Measurements from ENCODE around the gene PSMB10.
"Not testable (repeated sequence)": the region's sequence is repeated elsewhere in the genome, so short reads cannot be mapped to it uniquely, and the experiment has no call there.

Gene PSMB10

DNA sequence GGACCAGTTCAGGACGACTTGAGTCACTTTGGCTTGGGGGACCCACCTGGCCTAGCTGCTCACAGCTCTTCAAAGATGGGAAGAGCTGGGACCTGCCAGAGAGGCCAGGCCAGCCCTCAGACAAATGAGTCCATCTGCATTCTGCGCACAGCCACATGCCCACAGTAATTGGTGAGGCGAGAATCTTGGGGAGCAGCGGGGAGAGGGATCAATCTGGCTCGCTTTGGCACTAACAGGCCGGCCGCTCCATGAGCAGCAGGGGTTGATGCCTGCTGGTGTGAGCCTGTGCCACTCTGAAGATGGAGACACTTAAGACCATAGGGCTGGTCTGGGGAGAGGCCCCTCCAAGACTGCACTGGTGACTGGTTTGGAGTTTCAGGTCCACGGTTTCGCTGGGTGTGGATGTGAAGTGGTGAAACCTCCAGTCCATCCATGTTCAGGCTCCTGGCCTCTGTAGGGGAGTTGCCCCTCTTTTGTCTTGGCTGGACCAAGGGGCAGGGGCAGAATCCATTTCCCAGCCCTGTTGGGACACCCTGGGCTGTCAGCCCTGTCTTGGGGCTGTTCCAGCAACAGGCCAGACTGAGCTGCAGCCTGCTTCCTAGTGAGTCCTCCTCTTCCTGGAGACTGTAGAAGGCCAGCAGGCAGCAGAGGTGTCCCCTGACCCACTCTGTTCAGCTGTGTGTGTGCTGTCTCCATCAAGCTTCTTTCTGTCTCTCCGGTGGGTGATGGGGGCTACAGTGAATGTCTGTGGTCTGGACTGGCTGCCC, 12.3 kb downstream of the PSMB10 start:
- no peak for DNase-seq

DNA sequence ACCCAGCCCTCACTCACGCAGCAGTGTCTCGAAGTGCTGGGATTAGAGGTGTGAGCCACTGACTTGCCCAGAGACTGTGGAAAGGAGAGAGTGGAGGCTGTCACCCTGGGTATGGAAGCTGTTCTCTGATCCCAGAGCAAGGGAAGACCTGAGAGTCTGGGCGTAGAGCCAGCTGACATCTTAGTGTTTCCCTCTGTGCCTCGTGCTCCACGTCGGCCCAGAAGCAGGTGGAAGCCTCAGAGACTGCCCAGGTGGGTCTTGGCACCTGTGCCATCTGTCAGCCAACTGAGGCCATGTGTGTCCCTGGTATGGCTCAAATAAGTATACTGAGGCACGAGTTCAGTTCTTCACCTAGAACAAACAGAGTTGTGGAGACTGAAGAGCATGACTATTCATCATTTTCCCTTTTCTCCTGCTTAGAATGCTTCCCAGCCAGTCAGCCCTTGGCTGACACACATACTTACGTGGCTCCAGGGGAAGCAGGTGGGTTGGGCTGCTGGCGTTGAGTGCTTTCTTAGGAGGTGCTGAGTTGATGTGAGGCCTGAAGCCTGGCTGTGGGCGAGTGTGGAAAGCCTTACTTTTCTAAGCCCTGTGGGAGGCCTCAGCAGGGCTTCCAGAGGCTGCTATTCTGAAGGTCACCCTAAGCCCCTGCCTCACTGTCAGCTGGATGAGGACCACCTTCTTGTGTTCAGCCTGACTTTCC, 13.1 kb downstream of the PSMB10 start:
- no peak for DNase-seq

DNA sequence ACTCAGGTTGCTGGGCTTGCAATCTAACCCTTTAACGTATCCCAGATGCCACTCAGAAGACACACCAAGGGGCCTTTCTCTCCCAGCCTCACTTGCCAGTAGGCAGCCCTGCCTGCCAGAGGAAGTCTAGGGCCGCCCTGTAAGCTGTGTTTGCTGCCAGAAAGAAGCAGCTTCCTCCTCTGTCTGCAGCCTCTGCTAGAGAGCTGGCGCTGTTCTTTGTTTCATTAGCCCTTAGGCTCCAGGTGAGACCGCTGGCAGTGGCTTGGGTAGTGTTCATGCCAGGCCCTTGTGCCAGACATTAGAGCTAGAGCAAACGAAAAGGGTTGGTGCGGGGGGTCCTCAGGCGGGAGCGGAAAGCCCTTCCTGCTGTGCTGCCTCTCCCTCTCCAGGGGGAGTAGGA, 13.9 kb downstream of the PSMB10 start:
- no peak for DNase-seq

DNA sequence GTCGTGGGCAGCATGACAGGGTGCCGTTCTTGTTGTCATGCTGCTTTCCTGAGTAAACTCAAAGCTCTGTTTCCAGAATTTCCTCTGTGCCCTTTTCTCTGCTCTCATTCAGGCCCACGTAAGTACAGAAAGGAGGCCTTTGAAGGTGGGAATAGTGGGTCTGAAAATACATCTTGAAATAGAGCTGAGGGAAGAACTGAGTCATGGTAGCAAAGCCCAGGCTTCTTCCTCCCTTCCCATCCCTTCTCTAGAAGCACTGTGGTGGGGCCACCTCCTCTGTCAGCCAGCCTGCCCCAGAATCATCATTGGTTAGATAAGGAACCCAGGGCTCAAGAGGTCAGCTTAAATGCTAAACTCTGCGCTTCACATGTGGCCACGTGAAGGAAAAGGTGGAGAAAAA, 14.4 kb downstream of the PSMB10 start:
- DNase-seq, result no peak

DNA sequence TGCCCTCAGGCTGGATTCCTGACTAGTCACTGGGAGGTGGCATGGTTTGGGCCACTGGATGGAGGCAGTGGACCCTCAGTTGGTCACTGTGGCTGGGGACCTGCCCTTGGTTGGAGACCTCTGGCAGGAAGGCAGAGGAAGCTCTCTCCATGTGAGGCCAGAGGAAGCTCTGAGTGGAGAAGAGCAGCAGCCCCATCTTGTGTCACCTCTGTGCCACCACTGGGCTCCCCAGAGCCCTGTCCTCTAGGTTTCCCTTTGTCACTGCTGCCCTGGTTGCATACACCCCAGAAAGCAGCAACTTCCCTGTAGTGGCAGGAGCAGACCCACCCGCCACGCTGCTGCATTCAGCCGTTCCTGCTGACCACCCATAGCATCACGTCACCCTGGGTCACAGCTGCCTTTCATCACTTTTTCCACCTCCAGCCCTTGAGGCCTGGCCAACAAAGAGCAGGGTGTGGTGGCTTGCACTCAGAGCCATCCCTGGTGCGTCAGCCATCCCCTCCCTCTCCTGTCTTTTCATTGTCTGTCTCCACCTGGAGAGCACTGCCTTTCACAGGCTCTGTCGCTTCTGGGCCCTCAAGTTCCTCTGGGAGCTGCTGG, 16.9 kb downstream of the PSMB10 start:
- DNase-seq, result no peak

DNA sequence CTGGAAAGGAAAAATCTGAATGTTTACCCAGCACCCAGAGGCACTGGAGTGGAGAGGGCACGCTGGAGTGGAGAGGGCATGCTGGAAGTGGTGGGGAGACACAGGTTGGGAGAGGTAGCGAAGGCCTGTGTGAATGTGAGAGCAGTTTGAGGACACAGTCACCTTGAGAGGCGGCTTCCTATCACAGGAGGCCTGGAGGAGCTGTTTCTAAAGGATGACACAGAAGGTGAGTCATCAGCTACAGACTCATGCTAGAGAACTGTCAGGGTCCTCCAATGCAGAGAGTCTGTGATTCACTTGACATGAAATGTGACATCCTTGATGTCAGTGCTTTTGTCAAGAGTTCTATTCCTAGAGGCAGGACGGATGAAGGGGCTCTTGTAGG, 18.8 kb downstream of the PSMB10 start:
- peak; percentile 48 for DNase-seq

DNA sequence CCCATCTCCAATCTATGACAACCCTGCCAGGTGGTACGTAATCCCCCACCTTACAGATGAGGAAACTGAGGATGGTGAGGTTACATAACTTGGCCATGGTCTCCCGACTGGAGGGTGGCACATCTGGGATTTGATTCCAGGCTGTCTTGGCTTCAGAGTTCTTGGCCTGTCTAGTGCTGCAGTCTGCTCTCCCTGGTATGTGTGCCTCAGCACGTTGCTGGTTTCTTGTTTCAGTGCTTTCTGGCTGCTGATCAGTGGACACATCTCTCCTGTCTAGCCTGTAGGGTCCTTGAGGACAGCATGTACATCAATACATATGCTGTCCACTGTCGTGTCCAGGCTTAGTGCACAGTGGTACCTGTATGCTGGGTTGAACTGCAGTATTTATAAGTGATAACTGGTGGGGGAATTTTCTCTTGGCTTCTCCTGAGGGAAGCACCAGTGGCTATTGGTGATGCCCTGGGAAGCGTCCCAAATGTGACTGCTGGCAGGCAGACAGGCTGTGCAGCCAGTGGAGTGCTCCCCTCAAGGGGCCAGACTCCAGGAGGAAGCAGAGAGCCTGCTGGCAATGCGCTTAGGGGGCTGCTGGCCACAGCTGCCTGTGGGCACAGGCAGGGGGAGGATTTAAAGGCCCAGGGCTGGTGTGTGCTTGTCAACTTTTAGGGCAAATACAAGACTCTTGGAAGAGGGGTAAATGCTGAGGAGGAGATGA, 19.4 kb downstream of the PSMB10 start:
- no peak for DNase-seq

DNA sequence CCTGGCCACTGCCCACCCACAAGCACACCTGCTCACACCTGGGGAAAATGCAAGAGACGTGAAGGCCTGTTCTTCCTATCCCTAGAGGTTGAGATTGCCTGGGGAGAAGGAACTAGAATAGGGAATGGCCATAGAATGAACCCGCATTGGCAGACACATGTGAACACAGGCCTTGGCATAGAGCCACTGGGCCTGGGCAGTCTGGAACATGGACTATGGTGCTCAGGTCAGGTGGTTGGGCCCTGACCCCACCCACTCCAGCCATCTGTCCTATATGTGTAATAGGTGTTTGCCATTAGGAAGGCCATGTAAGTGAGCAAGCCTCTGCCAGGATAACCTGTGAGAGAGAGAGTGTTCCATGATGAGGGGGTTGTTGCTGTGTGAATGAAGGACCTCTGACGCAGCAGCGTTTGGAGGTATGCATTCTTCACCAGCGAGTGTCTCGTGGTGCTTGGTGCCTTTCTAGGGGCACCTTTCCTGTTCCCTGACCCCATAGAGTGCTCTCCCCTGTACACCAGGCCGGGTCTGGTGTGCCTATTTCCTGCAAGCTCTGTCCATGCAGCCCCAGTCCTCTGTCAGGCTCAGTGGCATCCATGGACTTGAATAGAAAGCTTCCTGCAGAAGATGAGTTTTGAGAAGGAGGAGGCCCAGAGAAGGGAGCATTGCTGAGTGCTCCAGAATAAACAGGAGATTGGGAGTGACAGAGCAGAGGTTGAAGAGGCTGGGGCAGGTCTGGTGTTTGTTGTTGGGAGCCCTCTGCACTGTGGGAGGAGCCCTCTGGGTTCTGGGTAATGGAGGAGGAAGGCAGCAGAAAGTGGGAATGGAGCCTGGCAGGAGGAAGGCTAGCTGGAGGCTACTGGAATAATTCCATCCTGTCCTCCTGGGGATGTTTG, 20.6 kb downstream of the PSMB10 start:
- no peak for DNase-seq

DNA sequence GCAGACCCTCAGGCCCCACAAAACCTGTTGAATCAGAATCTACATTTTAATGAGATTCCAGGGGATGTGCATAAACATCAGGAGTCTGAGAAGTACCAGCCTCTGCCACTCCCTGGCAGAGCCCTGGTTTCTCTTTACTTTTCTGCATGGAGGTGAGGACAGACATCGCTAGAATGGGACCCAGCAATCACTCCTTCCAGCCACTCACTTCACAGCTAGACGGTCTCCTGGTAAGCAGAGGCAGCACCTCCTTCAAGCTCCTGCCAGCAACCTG, 21.2 kb downstream of the PSMB10 start:
- DNase-seq, result not testable (repeated sequence)

DNA sequence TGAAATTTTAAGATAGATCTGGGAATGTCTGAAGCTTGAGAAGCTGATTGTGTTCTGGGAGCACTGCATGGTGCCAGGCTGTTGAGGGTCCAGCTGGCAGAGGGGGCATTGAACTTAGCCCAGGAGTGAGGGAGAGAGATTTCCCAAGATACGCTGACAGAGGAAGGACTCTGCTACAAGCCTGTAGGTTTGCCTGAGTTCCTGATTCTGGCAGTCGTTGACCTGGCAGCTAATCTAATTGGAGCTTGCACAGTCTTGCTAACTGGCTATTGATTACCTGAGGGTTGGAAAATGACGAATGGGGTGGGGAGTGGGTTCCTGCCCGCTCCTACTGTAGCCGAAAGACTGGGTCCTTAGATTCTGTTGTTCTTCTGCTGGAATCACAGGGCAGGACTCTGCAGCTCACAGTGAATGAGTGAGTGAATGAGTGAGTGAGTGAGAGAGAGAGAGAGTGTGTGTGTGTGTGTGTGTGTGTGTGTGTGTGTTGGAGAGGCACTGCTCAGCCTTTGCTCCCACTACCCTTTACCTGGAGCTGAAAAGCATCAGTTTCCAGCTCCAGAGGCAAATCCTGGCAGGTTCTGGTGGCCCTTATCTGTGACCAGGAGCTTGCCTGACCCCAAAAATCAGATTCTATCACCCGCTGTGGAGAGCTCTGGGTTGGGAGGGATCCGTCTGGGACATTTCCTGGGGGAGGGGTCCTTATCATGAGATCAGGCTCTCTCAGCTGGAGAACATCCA, 21.7 kb downstream of the PSMB10 start:
- no peak for DNase-seq

DNA sequence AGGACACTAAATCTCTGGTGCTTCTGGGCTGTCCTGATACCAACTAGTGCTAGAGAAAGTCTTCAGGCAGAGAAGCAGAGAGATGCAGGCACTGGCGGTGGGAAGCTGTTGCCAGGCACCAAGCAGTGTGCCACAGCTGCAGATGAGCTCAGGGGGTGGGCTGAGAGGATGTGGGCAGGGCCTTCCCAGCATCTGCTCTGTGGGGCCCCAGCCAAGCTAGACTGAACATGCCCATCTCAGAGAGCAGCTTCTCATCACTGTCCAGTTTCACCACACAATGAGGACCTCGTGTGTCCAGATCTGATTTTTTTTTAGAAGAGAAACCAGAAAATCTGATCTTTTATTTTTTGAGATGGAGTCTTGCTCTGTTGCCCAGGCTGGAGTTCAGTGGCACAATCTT, 26.5 kb downstream of the PSMB10 start:
- DNase-seq, result no peak

DNA sequence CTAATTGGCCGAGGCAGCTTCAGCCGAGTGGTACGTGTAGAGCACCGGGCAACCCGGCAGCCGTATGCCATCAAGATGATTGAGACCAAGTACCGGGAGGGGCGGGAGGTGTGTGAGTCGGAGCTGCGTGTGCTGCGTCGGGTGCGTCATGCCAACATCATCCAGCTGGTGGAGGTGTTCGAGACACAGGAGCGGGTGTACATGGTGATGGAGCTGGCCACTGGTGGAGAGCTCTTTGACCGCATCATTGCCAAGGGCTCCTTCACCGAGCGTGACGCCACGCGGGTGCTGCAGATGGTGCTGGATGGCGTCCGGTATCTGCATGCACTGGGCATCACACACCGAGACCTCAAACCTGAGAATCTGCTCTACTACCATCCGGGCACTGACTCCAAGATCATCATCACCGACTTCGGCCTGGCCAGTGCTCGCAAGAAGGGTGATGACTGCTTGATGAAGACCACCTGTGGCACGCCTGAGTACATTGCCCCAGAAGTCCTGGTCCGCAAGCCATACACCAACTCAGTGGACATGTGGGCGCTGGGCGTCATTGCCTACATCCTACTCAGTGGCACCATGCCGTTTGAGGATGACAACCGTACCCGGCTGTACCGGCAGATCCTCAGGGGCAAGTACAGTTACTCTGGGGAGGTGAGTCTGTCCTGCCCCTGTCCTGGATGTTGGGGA, 27.5 kb downstream of the PSMB10 start:
- no peak for DNase-seq

DNA sequence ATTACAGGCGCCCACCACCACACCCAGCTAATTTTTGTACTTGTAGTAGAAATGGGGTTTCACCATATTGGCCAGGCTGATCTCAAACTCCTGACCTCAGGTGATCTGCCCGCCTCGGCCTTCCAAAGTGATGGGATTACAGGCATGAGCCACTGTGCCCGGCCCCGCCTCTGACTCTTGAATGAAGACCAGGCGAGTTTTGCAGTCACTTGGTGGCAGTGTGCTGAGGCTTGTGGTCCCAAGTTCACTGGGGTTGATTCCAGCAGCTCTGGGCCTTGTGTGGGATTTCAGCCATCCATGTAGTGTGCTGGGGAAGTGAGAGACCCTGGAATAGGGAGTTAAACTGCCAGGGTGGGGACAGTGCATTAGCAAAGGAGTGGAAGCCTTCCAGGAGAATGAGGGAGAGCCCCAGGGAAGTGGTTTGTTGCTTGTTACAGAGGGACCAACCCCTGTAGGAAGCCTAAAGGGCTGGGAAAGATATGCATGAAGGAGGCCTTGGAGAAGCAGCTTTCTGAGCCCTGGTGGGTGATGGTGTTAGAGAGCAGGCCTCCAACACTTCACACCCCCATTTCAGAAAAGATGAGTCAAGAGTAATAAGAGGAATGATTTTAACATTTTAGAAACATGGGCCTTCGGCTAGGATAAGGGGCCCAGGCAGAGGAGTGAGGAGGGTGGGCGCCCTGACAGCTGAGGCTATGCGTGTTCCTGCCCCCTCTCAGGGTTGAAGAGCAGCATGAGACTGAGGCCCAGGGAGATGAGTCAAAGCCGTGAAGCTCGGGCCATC, 29.1 kb downstream of the PSMB10 start:
- no peak for DNase-seq

DNA sequence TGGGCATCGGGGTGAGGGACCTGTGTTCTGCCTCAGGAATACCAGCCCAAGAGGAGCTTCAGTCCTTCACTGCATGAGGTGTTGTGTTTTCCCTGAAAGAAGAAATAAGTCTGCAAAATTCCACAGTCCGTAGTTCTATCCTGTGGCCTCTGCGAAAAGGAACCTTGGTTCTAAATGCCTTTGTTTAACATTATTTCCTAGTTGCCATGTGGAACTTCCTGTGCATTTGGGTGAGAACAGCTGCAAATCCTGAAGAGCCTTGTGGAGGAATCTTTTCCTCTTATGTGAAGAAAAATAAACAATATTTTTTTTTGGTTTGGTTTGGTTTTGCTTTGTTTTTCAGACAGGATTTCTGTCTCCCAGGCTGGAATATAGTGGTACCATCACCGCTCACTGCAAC, 33.8 kb downstream of the PSMB10 start:
- no peak for DNase-seq

DNA sequence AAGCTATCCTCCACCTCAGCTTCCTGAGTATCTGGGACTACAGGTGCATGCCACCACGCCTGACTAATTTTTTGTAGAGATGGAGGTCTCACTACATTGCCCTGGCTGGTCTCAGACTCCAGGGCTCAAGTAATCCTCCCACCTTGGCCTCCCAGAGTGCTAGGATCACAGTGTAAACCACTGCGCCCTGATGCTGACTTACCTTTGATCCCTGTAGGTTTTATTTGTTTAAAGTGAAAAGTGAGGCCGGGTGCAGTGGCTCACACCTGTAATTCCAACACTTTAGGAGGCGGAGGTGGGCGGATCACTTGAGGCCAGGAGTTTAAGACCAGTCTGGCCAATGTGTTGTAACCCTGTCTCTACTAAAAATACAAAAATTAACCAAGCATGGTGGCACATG, 34.9 kb downstream of the PSMB10 start:
- DNase-seq, result no peak

DNA sequence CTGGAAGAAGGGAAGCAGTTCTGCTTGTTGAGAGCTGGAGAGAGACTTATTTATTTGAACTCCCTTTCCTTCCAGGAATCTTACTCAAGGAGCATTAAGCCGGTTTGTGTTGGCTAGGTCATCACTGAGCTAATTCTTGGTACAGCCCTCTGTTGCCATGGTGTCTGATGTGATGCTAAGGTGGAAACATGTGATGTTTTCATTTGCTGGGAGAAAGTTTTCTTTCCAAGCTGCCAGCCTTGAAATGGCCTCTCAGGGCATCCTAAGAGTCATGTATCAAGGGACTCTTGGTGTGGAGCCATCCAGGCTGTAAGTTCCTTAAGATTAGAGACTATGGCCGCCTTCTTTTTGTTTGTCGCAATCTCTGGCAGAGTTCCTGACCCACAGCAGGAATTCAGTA, 39.4 kb downstream of the PSMB10 start:
- DNase-seq, result no peak

DNA sequence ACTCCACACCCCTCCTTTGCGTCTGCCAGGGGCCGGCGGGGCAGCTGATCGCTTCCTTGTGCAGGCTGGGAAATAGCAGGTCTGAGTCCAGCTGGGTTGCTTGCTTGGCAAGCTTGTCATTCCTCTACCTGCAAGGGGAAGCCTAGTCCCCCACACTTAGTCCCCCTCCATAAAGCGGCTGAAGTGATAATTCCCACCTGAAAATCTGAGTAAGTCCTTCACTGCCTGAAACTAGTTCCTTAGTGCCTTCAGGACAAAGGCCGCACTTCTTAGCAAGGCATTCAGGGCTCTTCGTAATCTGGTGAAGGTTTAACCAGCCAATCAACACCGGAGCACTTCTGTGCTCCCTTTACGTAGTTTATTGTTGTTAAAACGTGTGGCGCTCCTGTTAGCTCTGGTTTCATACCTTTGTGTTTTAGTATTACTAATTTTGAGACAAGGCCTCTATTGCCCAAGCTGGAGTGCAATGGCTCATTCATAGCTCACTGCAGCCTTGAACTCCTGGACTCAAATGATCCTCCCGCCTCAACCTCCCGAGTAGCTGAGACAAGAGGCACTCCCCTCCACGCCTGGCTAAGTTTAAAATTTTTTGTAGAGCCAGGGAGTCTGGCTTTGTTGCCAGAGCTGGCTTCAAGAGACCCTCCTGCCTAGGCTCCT, 42.8 kb downstream of the PSMB10 start:
- peak; percentile 18 for DNase-seq

DNA sequence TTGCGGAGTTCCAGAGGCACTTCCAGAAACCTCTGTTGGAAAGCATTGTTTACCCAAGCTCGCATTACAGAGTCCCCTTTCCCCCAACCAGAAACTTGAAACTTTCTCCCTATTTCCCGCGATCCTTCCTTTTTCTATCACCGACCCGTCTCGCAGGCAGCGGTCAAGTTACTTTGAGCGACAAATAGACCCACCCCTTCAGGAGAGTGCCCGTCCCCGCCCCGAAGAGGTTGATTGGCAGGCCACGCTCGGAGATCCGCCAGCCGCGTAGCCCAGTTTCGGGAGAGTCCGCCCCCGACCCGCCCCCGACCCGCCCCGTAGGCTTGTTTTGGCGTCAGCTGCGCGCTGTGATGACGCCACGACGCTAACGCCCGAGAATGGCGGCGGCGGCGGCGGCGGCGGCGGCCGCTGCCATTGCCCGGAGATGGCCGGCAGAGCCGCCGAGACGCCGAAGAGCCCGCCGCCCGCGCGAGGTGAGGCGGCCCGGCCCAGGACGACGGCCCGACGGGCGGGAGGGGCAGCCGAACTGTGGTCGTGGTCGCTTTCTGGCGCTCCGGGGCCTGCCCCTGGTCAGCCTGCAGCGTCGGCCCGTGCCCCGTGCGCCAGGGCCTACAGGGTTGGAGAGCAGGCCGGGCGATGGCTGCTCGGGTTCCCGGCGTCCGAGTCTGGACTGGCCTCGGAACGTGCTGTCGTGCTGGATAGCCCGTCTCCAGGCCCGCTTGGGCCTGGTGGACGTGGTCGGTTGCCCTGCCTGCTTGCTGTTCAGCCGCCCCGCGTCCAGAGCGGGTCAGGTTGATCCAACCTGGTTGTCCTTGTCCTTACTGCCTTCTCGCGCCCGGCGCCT, 43.5 kb downstream of the PSMB10 start, which contains the start of gene PSKH1:
PSKH1 (plus strand) TSS at position 356 of the 844 bp plus-strand sequence. CDS start 15,496 bp downstream, outside the sequence.
- peak; percentile 97 for DNase-seq

DNA sequence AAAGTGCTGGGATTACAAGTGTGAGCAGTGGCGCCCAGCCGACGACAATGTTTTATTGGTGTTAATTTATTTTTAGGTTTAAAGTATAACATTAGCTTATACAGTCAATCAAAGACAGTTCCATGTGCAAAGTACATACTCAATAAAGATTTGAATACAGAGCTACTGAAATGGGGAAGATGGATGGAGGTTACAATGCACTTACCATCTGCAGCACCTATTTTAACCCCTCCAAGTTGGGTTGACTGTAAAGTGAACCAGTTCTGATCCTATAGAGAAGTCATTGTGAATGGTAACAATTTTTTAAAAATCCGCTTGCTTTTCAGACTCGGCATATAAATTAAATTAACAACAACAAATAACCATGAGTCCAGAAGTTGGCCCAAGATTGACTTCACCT, 44.3 kb downstream of the PSMB10 start:
- DNase-seq, result no peak
